T-helper 17 cell (primary cell): Measurements from ENCODE around the gene UNC45B. TPM values are rescaled to one million over a fixed set of nuclear protein-coding genes. Genes with fewer than 3 reads are reported as not detected.
A peak's percentile ranks its signal among the peaks of the same experiment; 100 is the strongest.
"Not testable (repeated sequence)": the region's sequence is repeated elsewhere in the genome, so short reads cannot be mapped to it uniquely, and the experiment has no call there.

Source experiments
- ATAC-seq: fragments of 150-1000 bp; cut with Tn5 transposase; 2 replicates; pipeline ENCODE4 v1.10.0; 2021; ENCODE audit warnings: mild to moderate bottlenecking, moderate library complexity
- DNase-seq, 3 donors: peaks; one replicate each; pipeline versions ENCODE4 v3.0.0 to v3.0.0-alpha.2; 2020 to 2021
- H3K9me3 ChIP-seq: one replicate; pipeline ENCODE4 v1.7.0; 2013; ENCODE audit warnings: low read length, mild to moderate bottlenecking; ENCODE audit not compliant: control insufficient read depth, poor library complexity, severe bottlenecking
- H3K27ac Mint-ChIP-seq: one replicate; pipeline ENCODE4 v1.8.0; 2022; ENCODE audit warnings: mild to moderate bottlenecking, moderate library complexity, mixed read lengths
- H3K27me3 Mint-ChIP-seq: one replicate; pipeline ENCODE4 v1.8.0; 2022; ENCODE audit warnings: mixed read lengths
- H3K36me3 Mint-ChIP-seq: one replicate; pipeline ENCODE4 v1.8.0; 2022; ENCODE audit warnings: low read depth, mixed read lengths
- H3K4me1 Mint-ChIP-seq: one replicate; pipeline ENCODE4 v1.8.0; 2022; ENCODE audit warnings: mild to moderate bottlenecking, mixed read lengths
- H3K4me3 Mint-ChIP-seq: one replicate; pipeline ENCODE4 v1.8.0; 2022; ENCODE audit warnings: mild to moderate bottlenecking, moderate library complexity, mixed read lengths
- total RNA-seq, 4 donors: library from RNA in 2 of 4; stranded (reverse) in 2 of 4; gene quantifications; one replicate each; pipeline ENCODE4 v1.2.3 and lab custom pipeline; 2022 to 2026

UNC45B gene, protein sequence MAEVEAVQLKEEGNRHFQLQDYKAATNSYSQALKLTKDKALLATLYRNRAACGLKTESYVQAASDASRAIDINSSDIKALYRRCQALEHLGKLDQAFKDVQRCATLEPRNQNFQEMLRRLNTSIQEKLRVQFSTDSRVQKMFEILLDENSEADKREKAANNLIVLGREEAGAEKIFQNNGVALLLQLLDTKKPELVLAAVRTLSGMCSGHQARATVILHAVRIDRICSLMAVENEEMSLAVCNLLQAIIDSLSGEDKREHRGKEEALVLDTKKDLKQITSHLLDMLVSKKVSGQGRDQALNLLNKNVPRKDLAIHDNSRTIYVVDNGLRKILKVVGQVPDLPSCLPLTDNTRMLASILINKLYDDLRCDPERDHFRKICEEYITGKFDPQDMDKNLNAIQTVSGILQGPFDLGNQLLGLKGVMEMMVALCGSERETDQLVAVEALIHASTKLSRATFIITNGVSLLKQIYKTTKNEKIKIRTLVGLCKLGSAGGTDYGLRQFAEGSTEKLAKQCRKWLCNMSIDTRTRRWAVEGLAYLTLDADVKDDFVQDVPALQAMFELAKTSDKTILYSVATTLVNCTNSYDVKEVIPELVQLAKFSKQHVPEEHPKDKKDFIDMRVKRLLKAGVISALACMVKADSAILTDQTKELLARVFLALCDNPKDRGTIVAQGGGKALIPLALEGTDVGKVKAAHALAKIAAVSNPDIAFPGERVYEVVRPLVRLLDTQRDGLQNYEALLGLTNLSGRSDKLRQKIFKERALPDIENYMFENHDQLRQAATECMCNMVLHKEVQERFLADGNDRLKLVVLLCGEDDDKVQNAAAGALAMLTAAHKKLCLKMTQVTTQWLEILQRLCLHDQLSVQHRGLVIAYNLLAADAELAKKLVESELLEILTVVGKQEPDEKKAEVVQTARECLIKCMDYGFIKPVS
- total RNA-seq (under 1 TPM; 0.15 to 0.23 TPM), total RNA-seq (lab: John Stamatoyannopoulos, UW) (0 to 4.4 reads per million in 2 donors)

DNA sequence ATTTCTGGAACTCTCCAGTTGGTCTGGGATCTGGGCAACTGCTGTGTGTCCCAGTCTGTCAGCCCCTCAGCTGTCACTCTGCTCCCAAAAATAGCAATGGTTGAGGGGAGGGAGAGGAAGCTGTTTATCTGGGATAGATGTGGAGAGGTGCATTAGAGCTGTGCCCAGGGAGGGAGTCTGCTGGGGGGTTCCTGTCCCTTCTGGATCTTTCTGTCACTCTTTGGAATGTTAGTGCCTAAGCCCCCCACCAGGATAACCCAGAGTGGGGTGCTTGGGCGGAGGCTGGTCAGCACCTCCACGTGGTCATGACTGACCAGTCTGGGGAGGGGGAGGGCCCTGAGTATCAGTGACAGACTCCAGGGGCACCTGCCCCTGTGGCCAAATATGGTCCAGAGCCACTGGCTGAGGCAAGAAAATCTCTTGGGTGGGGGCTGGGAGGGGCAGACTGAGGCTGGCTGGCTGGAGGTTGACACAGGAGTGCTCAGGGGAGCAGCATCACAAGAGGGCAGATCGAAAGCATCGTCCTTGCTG lies at the start of gene UNC45B:
Gene UNC45B (plus strand): TSS at position 443 of the 531 bp plus-strand sequence. CDS start 447 bp downstream, outside the sequence.
- DNase-seq, result no peak
- Mint-ChIP-seq H3K36me3 (no peaks in the 10 kb centered on the region), H3K4me1 (peaks cover 2% of the 10 kb centered on the region), H3K27ac (no peak within 1 kb of the TSS), H3K27me3 (no peaks in the 10 kb centered on the region), H3K4me3 (no peak within 1 kb of the TSS)
- no peaks in the 10 kb centered on the region for H3K9me3 ChIP-seq
- no peak for ATAC-seq

DNA sequence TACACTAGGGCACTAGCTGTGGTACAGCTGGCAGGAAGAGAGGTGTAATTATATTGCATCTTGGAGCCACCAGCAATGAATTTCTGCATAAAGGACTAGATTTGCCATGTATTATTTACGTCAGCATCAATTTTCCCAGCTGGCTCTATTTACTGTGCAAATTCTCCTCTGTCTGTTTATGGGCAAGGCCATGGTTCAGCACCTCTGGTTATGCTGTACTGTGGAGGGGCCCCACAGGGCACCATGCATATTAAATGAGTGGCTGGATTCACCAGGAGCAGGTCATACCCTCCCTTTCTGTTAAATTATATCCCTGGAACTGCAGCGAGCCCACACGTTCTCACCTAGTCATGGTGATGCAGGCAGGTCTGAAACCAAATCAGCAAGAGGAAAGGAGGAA lies 47.7 kb upstream of the UNC45B start:
- H3K36me3 Mint-ChIP-seq, result peaks cover 12% of the 10 kb centered on the region

DNA sequence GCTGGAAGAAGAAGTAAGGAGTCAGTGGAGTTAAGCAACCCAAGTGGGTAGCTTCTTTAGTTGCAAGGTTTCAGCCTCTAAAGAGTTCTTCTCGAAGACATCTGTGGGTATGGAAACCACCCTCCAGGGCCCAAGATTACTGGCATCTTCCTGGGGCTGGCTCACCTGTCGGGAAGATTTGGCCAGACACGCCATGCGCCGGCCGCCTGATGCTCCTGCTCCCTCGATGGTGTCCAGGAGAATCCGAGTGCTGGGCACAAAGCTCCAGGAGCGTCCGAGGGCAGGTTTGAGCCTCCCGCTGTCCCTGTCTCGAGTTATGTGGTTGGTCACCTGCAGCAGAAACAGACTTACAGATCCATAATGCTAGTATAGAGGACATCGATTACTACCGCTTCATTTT lies 46.6 kb upstream of the UNC45B start:
- H3K27ac Mint-ChIP-seq, result no peak overlapping the region
- peaks cover 13% of the 10 kb centered on the region for H3K36me3 Mint-ChIP-seq
- no peak for ATAC-seq
- DNase-seq, result no peak
- H3K9me3 ChIP-seq, result no peaks in the 10 kb centered on the region
- H3K27me3 Mint-ChIP-seq, result no peaks in the 10 kb centered on the region
- peaks cover 6% of the 10 kb centered on the region for H3K4me1 Mint-ChIP-seq
- no peak overlapping the region for H3K4me3 Mint-ChIP-seq

More for the DNA sequence above, 47.7 kb upstream of the UNC45B start:
- DNase-seq, result no peak
- no peak overlapping the region for H3K27ac Mint-ChIP-seq
- no peak for ATAC-seq
- peaks cover 6% of the 10 kb centered on the region for H3K4me1 Mint-ChIP-seq
- H3K27me3 Mint-ChIP-seq, result no peaks in the 10 kb centered on the region
- H3K4me3 Mint-ChIP-seq, result no peak overlapping the region
- no peaks in the 10 kb centered on the region for H3K9me3 ChIP-seq

DNA sequence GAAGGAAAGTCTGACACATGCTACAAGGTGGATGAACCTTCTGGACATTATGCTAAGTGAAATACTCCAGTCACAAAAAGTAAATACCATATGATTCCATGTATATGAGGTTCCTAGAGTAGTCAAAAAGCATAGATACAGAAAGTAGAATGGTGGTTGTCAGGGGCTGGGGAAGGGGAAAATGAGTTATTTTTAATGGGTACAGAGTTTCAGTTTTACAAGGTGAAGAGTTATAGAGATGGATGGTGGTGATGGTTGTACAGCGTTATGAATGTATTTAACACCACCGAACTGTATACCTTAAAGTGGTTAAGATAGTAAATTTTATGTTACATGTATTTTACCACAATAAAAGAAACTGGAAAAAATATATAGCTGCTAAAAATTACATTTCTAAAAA lies 45.9 kb upstream of the UNC45B start:
- no peaks in the 10 kb centered on the region for H3K9me3 ChIP-seq
- no peaks in the 10 kb centered on the region for H3K27me3 Mint-ChIP-seq
- DNase-seq, result no peak
- H3K27ac Mint-ChIP-seq, result no peak overlapping the region
- H3K4me3 Mint-ChIP-seq, result no peak overlapping the region
- peaks cover 2% of the 10 kb centered on the region for H3K4me1 Mint-ChIP-seq
- no peak for ATAC-seq
- peaks cover 17% of the 10 kb centered on the region for H3K36me3 Mint-ChIP-seq

DNA sequence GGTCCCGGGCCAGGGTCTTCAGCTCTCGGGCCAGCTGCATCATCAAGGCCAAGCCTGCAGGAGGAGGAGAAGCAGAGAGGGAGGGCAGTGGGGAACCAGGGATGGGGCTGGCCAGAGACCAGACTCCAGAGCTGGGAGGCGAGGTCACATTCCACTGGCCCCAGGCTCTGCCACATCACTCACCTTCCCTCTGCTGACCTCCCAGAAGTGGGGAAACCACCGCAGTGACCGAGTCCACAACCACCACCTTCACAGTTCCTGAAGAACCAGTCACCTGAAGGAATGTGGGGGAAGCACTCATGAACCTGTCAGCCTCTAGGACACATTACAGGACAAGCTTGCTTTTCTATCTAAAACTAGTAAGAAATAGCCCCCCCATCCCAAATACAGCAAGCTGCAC lies 44.3 kb upstream of the UNC45B start:
- Mint-ChIP-seq H3K36me3 (peaks cover 20% of the 10 kb centered on the region), H3K27me3 (no peaks in the 10 kb centered on the region), H3K27ac (no peak overlapping the region), H3K4me3 (no peak overlapping the region), H3K4me1 (peaks cover 4% of the 10 kb centered on the region)
- DNase-seq (no peak), ATAC-seq (no peak)
- H3K9me3 ChIP-seq, result no peaks in the 10 kb centered on the region

DNA sequence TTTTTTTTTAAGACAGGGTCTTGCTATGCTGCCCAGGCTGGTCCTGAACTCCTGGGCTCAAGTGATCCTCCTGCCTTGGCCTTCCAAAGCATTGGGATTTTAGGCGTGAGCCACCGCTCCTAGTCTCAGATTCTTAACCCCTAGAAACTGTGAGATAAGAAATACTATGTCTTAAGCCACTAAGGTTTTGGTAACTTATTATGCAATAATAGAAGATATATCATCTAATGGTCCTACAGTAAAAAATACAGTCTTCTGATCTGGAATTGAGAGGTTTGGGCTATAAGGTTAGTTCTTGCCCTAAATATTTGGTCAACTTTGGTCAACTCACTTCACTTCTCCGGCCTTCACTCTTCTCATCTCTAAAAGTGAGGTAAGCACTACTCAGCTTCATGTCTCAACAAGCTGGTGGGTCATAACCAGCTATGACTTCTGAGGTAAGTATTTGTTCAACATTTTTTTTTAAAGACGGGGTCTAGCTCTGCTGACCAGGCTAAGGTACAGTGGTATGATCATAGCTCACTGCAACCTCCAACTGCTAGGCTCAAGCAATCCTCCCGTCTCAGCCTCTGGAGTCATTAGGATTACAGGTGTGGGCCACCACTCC lies 42.7 kb upstream of the UNC45B start:
- no peak for ATAC-seq

DNA sequence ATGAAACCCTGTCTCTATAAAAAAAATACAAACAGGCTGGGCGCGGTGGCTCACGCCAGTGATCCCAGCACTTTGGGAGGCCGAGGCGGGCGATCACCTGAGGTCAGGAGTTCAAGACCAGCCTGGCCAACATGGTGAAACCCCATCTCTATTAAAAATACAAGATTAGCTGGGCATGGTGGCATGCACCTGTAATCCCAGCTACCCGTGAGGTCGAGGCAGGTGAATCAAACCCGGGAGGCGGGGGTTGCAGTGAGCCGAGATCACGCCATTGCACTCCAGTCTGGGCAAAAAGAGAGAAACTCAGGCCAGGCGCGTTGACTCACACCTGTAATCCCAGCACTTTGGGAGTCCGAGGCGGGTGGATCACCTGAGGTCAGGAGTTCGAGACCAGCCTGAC lies 36.8 kb upstream of the UNC45B start:
- not testable (repeated sequence) for DNase-seq, H3K4me3 Mint-ChIP-seq, ATAC-seq, H3K27me3 Mint-ChIP-seq, H3K4me1 Mint-ChIP-seq, H3K9me3 ChIP-seq
- Mint-ChIP-seq H3K36me3 (peaks cover 11% of the 10 kb centered on the region), H3K27ac (peak overlapping the region; percentile 14)

More for the DNA sequence above, 42.7 kb upstream of the UNC45B start:
- Mint-ChIP-seq H3K27ac (peak overlapping the region; percentile 59), H3K27me3 (no peaks in the 10 kb centered on the region), H3K36me3 (peaks cover 16% of the 10 kb centered on the region), H3K4me3 (no peak overlapping the region), H3K4me1 (peaks cover 6% of the 10 kb centered on the region)
- H3K9me3 ChIP-seq, result no peaks in the 10 kb centered on the region
- DNase-seq, result no peak

DNA sequence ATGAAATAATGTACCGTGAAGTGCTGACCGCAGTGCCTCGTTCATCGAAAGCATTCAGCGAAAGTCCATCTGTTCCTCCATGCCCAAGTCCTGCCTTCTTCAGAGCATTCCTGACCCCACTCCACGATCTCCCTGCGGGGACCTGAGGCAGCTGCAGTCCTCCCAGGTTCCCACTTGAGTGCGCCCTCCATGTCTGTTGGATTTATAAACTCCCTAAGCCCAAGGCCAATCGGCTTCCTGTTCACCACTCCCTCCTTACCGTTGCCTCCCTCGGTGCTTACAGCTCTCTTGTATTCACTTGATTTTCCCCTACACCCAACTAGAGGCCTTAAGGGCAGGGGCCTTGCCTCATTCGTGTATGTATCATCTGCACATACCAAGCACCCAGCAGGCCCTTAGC lies 30.8 kb upstream of the UNC45B start:
- no peaks in the 10 kb centered on the region for H3K27me3 Mint-ChIP-seq
- peaks cover 2% of the 10 kb centered on the region for H3K36me3 Mint-ChIP-seq
- no peak for DNase-seq
- ATAC-seq, result no peak
- H3K4me3 Mint-ChIP-seq, result no peak overlapping the region
- no peaks in the 10 kb centered on the region for H3K9me3 ChIP-seq
- H3K27ac Mint-ChIP-seq, result no peak overlapping the region
- peaks cover 27% of the 10 kb centered on the region for H3K4me1 Mint-ChIP-seq

DNA sequence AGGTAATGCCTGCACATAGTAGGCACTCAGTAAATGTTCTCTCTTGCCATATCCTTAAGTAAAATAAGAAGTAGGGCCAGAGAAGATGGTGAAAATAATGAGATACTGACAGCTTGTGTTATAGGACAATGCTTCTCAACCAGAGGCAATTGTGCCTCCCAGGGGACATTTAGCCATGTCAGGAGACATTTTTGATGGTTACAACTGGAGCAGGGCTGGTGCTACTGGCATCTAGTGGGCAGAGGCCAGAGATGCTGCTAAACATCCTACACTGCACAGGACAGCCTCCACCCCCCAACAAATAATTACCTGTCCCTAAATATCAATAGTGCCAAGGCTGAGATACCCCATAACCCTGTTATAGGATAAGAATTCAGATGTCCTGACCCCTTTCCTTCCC lies 29.6 kb upstream of the UNC45B start:
- Mint-ChIP-seq H3K4me3 (peak overlapping the region; percentile 78), H3K4me1 (peaks cover 26% of the 10 kb centered on the region), H3K36me3 (peaks cover under 1% of the 10 kb centered on the region), H3K27ac (peak overlapping the region; percentile 86), H3K27me3 (no peaks in the 10 kb centered on the region)
- DNase-seq (no peak), ATAC-seq (peak; percentile 35)
- H3K9me3 ChIP-seq, result no peaks in the 10 kb centered on the region

DNA sequence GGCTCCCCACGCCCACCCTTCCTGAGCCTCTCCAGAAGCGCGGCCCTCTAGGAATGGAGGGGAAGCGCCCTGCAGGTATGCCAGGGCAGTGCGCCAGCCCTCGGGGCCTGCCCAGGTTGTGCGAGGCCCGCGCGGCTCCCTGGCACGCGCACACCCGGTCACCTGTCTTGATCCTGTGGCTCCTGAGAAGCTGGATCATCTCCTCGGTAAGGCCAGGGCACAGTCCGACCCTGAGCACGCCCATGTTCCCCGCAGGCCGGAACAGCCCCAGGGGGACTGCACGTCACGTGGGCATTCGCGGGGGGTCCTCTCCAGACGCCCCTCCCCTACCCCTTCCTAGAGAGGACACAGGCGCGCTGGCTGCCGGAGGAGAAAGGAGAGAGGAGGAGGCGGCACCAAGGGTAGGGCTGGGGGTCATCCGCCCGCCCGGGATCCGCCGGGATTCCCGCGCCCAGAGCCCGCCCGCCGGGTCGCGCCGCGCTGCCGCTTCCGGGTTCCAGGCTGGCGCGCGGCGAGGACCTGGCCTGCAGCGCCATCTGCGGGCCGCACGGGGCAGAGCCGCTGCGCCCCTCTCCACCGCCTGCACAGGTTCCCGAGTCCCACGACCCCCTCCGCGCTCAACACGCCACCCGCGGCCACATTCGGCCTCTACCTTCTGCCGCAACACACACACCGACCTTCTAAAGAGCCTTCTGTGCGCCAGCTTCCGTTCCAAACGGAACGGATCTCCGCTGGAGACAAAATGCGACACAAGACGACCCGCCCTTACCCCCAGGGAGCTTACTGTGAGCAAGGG lies 28.0 kb upstream of the UNC45B start, which contains the start of gene RAD51D:
Gene RAD51D (minus strand): TSS at position 491 of the 796 bp plus-strand sequence. CDS start 247 bp downstream, at position 244.
- peak within 1 kb of the TSS; percentile 86 for H3K27ac Mint-ChIP-seq
- DNase-seq (peak; percentile 74 to 79 (median 76)), ATAC-seq (peak; percentile 91)
- peaks cover 26% of the 10 kb centered on the region for H3K4me1 Mint-ChIP-seq
- no peaks in the 10 kb centered on the region for H3K36me3 Mint-ChIP-seq
- H3K27me3 Mint-ChIP-seq, result no peaks in the 10 kb centered on the region
- peak within 1 kb of the TSS; percentile 94 for H3K4me3 Mint-ChIP-seq
- no peaks in the 10 kb centered on the region for H3K9me3 ChIP-seq

DNA sequence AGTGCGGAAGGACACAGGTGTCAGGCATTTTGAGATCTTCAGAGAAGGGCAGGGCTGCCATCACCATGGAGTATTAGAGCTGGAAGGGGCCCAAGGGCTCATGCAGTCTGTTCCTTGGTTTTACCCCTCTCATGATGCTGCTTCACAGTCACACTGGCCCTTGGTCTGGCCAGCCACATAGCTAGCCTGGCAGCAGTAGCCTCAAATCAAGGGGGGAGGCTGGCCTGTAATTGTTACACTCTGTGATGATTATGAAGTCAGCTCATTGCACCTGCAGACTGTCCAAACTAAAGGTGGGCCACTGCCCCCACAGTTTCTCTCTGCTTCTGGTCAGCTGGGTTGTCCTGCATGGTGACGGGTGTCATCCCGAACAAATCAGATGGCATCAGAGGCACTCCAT lies 26.3 kb upstream of the UNC45B start, which contains the start of gene FNDC8:
Gene FNDC8 (plus strand): TSS at position 301 of the 400 bp plus-strand sequence. CDS start 79 bp downstream, at position 380.
- Mint-ChIP-seq H3K4me3 (peak within 1 kb of the TSS; percentile 9), H3K4me1 (peaks cover 19% of the 10 kb centered on the region), H3K36me3 (no peaks in the 10 kb centered on the region), H3K27me3 (no peaks in the 10 kb centered on the region), H3K27ac (no peak within 1 kb of the TSS)
- no peak for ATAC-seq
- DNase-seq, result no peak
- no peaks in the 10 kb centered on the region for H3K9me3 ChIP-seq
